ENCODE measurements around the gene LRRC72.
"Not testable (repeated sequence)": the region's sequence is repeated elsewhere in the genome, so short reads cannot be mapped to it uniquely, and the experiment has no call there.

LRRC72 gene

GRCh38 chr7:16512097-16512496 lies 14.5 kb upstream of the LRRC72 start:
- Mint-ChIP-seq H3K27ac (peak overlapping the region in 1 of 2 donors; percentile 40), H3K4me3 (no peak overlapping the region), H3K9me3 (no peaks in the 10 kb centered on the region), H3K27me3 (no peaks in the 10 kb centered on the region), H3K4me1 (no peaks in the 10 kb centered on the region)
- DNase-seq: no peak
- ATAC-seq: no peak

GRCh38 chr7:16514271-16514670 lies 12.4 kb upstream of the LRRC72 start:
- H3K4me3 Mint-ChIP-seq: no peak overlapping the region

GRCh38 chr7:16514729-16515128 lies 11.9 kb upstream of the LRRC72 start:
- Mint-ChIP-seq H3K4me3 (no peak overlapping the region), H3K4me1 (no peaks in the 10 kb centered on the region), H3K27me3 (no peaks in the 10 kb centered on the region), H3K9me3 (no peaks in the 10 kb centered on the region), H3K27ac (no peak overlapping the region)
- ATAC-seq (no peak), DNase-seq (no peak)

More at GRCh38 chr7:16514271-16514670, 12.4 kb upstream of the LRRC72 start:
- Mint-ChIP-seq H3K27me3 (no peaks in the 10 kb centered on the region), H3K27ac (no peak overlapping the region), H3K4me1 (no peaks in the 10 kb centered on the region), H3K9me3 (no peaks in the 10 kb centered on the region)
- DNase-seq (no peak), ATAC-seq (no peak)

- Mint-ChIP-seq H3K9me3 (no peaks in the 10 kb centered on the region), H3K27me3 (no peaks in the 10 kb centered on the region), H3K4me3 (no peak overlapping the region), H3K27ac (no peak overlapping the region), H3K4me1 (no peaks in the 10 kb centered on the region)
- ATAC-seq (no peak), DNase-seq (no peak)
These were observed 10.6 kb upstream of the LRRC72 start for GRCh38 chr7:16515785-16516685.

- not testable (repeated sequence) for H3K4me1 Mint-ChIP-seq, ATAC-seq, H3K4me3 Mint-ChIP-seq, DNase-seq, H3K27ac Mint-ChIP-seq, H3K9me3 Mint-ChIP-seq
- H3K27me3 Mint-ChIP-seq: peaks cover 13% of the 10 kb centered on the region
These were observed 6.6 kb upstream of the LRRC72 start for GRCh38 chr7:16519985-16520384.

- Mint-ChIP-seq H3K4me3 (no peak overlapping the region), H3K27ac (no peak overlapping the region), H3K27me3 (peaks cover 13% of the 10 kb centered on the region), H3K4me1 (no peaks in the 10 kb centered on the region), H3K9me3 (no peaks in the 10 kb centered on the region)
- ATAC-seq (no peak), DNase-seq (no peak)
These were observed 2.3 kb upstream of the LRRC72 start for GRCh38 chr7:16524332-16524731.

GRCh38 chr7:16528520-16528919 lies 1.9 kb downstream of the LRRC72 start:
- Mint-ChIP-seq H3K4me3 (no peak overlapping the region), H3K9me3 (no peaks in the 10 kb centered on the region), H3K27ac (no peak overlapping the region), H3K27me3 (no peaks in the 10 kb centered on the region), H3K4me1 (no peaks in the 10 kb centered on the region)
- ATAC-seq (peak; percentile 35), DNase-seq (no peak)

- Mint-ChIP-seq H3K27me3 (no peaks in the 10 kb centered on the region), H3K27ac (no peak overlapping the region), H3K4me3 (no peak overlapping the region), H3K9me3 (no peaks in the 10 kb centered on the region), H3K4me1 (no peaks in the 10 kb centered on the region)
- no peak for DNase-seq
- no peak for ATAC-seq
These were observed 3.1 kb downstream of the LRRC72 start for GRCh38 chr7:16529697-16530096.

GRCh38 chr7:16531707-16532106 lies 5.1 kb downstream of the LRRC72 start:
- Mint-ChIP-seq H3K4me3 (no peak overlapping the region), H3K27me3 (no peaks in the 10 kb centered on the region), H3K4me1 (no peaks in the 10 kb centered on the region), H3K27ac (peak overlapping the region in 1 of 2 donors; percentile 6), H3K9me3 (no peaks in the 10 kb centered on the region)
- ATAC-seq (no peak), DNase-seq (no peak)

- no peaks in the 10 kb centered on the region for H3K4me1 Mint-ChIP-seq
- no peaks in the 10 kb centered on the region for H3K9me3 Mint-ChIP-seq
- no peak overlapping the region for H3K4me3 Mint-ChIP-seq
- H3K27ac Mint-ChIP-seq: no peak overlapping the region
- DNase-seq (no peak), ATAC-seq (no peak)
- no peaks in the 10 kb centered on the region for H3K27me3 Mint-ChIP-seq
These were observed 5.6 kb downstream of the LRRC72 start for GRCh38 chr7:16532272-16532671.

- Mint-ChIP-seq H3K27me3 (no peaks in the 10 kb centered on the region), H3K9me3 (peaks cover 0 to 9% of the 10 kb centered on the region in 2 donors), H3K4me3 (no peak overlapping the region), H3K27ac (no peak overlapping the region), H3K4me1 (no peaks in the 10 kb centered on the region)
- no peak for ATAC-seq
- DNase-seq: no peak
These were observed 8.9 kb downstream of the LRRC72 start for GRCh38 chr7:16535500-16535899.

GRCh38 chr7:16540559-16540958 lies 13.9 kb downstream of the LRRC72 start:
- not testable (repeated sequence) for H3K4me3 Mint-ChIP-seq, DNase-seq, H3K4me1 Mint-ChIP-seq, H3K27me3 Mint-ChIP-seq, ATAC-seq, H3K9me3 Mint-ChIP-seq, H3K27ac Mint-ChIP-seq

- DNase-seq (no peak), ATAC-seq (no peak)
- Mint-ChIP-seq H3K4me1 (no peaks in the 10 kb centered on the region), H3K4me3 (no peak overlapping the region), H3K27me3 (no peaks in the 10 kb centered on the region), H3K9me3 (peaks cover 0 to 9% of the 10 kb centered on the region in 2 donors), H3K27ac (no peak overlapping the region)
These were observed 15.8 kb downstream of the LRRC72 start for GRCh38 chr7:16542401-16542800.

- ATAC-seq: no peak
- Mint-ChIP-seq H3K9me3 (peaks cover 0 to 8% of the 10 kb centered on the region in 2 donors), H3K27ac (no peak overlapping the region), H3K27me3 (no peaks in the 10 kb centered on the region), H3K4me3 (no peak overlapping the region), H3K4me1 (no peaks in the 10 kb centered on the region)
- DNase-seq: no peak
These were observed 16.8 kb downstream of the LRRC72 start for GRCh38 chr7:16543456-16543855.

GRCh38 chr7:16546921-16547505 lies 20.4 kb downstream of the LRRC72 start:
- no peaks in the 10 kb centered on the region for H3K9me3 Mint-ChIP-seq
- H3K27me3 Mint-ChIP-seq: peaks cover 8% of the 10 kb centered on the region
- H3K4me3 Mint-ChIP-seq: no peak overlapping the region
- DNase-seq (no peak), ATAC-seq (peak; percentile 49)
- no peak overlapping the region for H3K27ac Mint-ChIP-seq
- H3K4me1 Mint-ChIP-seq: no peaks in the 10 kb centered on the region

GRCh38 chr7:16548428-16548827 lies 21.8 kb downstream of the LRRC72 start:
- no peak overlapping the region for H3K4me3 Mint-ChIP-seq
- no peaks in the 10 kb centered on the region for H3K4me1 Mint-ChIP-seq
- no peaks in the 10 kb centered on the region for H3K9me3 Mint-ChIP-seq
- H3K27ac Mint-ChIP-seq: no peak overlapping the region
- peak; percentile 16 for ATAC-seq
- H3K27me3 Mint-ChIP-seq: peaks cover 8% of the 10 kb centered on the region
- no peak for DNase-seq
